HG03135 (cell line): ENCODE measurements around the gene WASL.

Source experiments
- ATAC-seq: cut with Tn5 transposase; IDR thresholded peaks from one replicate; pipeline ENCODE4 v1.9.1; 2021; ENCODE audit warnings: mild to moderate bottlenecking, moderate library complexity; ENCODE audit not compliant: unreplicated experiment

Gene WASL

GRCh38 chr7:123705211-123705901 lies 43.4 kb downstream of the WASL start:
- ATAC-seq: no peak

- ATAC-seq: no peak
Measured at GRCh38 chr7:123695944-123696677, 52.7 kb downstream of the WASL start.

GRCh38 chr7:123692471-123692877 lies 56.3 kb downstream of the WASL start:
- ATAC-seq: no peak

GRCh38 chr7:123690550-123690949 lies 58.3 kb downstream of the WASL start:
- no peak for ATAC-seq

- no peak for ATAC-seq
Measured at GRCh38 chr7:123689250-123689649, 59.6 kb downstream of the WASL start.

GRCh38 chr7:123687727-123688126 lies 61.1 kb downstream of the WASL start:
- no peak for ATAC-seq

- no peak for ATAC-seq
Measured at GRCh38 chr7:123687161-123687560, 61.6 kb downstream of the WASL start.

- ATAC-seq: no peak
Measured at GRCh38 chr7:123682690-123683089, 66.1 kb downstream of the WASL start.

- no peak for ATAC-seq
Measured at GRCh38 chr7:123681561-123681960, 67.2 kb downstream of the WASL start.

- no peak for ATAC-seq
Measured at GRCh38 chr7:123680580-123680979, 68.2 kb downstream of the WASL start.

- no peak for ATAC-seq
Measured at GRCh38 chr7:123679614-123680013, 69.2 kb downstream of the WASL start.

- no peak for ATAC-seq
Measured at GRCh38 chr7:123677061-123677715, 71.6 kb downstream of the WASL start.

- ATAC-seq: no peak
Measured at GRCh38 chr7:123675181-123675473, 73.7 kb downstream of the WASL start.

- no peak for ATAC-seq
Measured at GRCh38 chr7:123674399-123675180, 74.2 kb downstream of the WASL start.

- no peak for ATAC-seq
Measured at GRCh38 chr7:123673752-123674398, 74.9 kb downstream of the WASL start.

GRCh38 chr7:123673137-123673732 lies 75.6 kb downstream of the WASL start:
- no peak for ATAC-seq

- ATAC-seq: no peak
Measured at GRCh38 chr7:123669485-123669884, 79.3 kb downstream of the WASL start.

- ATAC-seq: no peak
Measured at GRCh38 chr7:123666492-123666891, 82.3 kb downstream of the WASL start.

- ATAC-seq: no peak
Measured at GRCh38 chr7:123665896-123666295, 82.9 kb downstream of the WASL start.

GRCh38 chr7:123665157-123665556 lies 83.6 kb downstream of the WASL start:
- ATAC-seq: no peak

- ATAC-seq: no peak
Measured at GRCh38 chr7:123663200-123663599, 85.6 kb downstream of the WASL start.
